GM23248 (cell line): Measurements from ENCODE around the gene MANF. TPM values are rescaled to one million over a fixed set of nuclear protein-coding genes. Genes with fewer than 3 reads are reported as not detected.
A peak's percentile ranks its signal among the peaks of the same experiment; 100 is the strongest.

Experiments
- DNase-seq: peaks from one replicate; pipeline ENCODE4 v3.0.0-alpha.2; 2015
- H2AFZ ChIP-seq: fragments of 200-600 bp; sonication (generic); 2 replicates; pipeline ENCODE4 v1.6.1; 2016; ENCODE audit warnings: antibody characterized with exemption
- H3F3A ChIP-seq: fragments of 200-600 bp; sonication (generic); 2 replicates; pipeline ENCODE4 v1.6.1; 2016; ENCODE audit warnings: mild to moderate bottlenecking, antibody characterized with exemption, mixed run types; ENCODE audit not compliant: insufficient read depth
- H3K27ac ChIP-seq: fragments of 200-600 bp; sonication (generic); 2 replicates; pipeline ENCODE4 v1.5.1; 2016; ENCODE audit warnings: mild to moderate bottlenecking
- H3K27me3 ChIP-seq: fragments of 200-600 bp; sonication (generic); replicated peaks from 2 replicates; pipeline ENCODE4 v1.6.1; 2016; ENCODE audit warnings: mild to moderate bottlenecking; ENCODE audit not compliant: insufficient read depth
- H3K36me3 ChIP-seq: fragments of 200-600 bp; sonication (generic); 2 replicates; pipeline ENCODE4 v1.6.1; 2016; ENCODE audit warnings: low read depth, mild to moderate bottlenecking
- H3K4me1 ChIP-seq: fragments of 200-600 bp; sonication (generic); 2 replicates; pipeline ENCODE4 v1.6.1; 2016; ENCODE audit warnings: mild to moderate bottlenecking; ENCODE audit not compliant: insufficient read depth
- H3K4me2 ChIP-seq: fragments of 200-600 bp; sonication (generic); one replicate; pipeline ENCODE4 v1.6.1; 2016; ENCODE audit warnings: mild to moderate bottlenecking; ENCODE audit not compliant: unreplicated experiment
- H3K4me3 ChIP-seq: fragments of 200-600 bp; sonication (generic); 2 replicates; pipeline ENCODE4 v1.5.1; 2016; ENCODE audit warnings: mild to moderate bottlenecking
- H3K79me2 ChIP-seq: fragments of 200-600 bp; sonication (generic); 2 replicates; pipeline ENCODE4 v1.6.1; 2016; ENCODE audit warnings: mild to moderate bottlenecking; ENCODE audit not compliant: insufficient read depth
- H3K9ac ChIP-seq: fragments of 200-600 bp; sonication (generic); 2 replicates; pipeline ENCODE4 v1.6.1; 2016; ENCODE audit warnings: mild to moderate bottlenecking
- H3K9me2 ChIP-seq: fragments of 200-600 bp; sonication (generic); 2 replicates; pipeline ENCODE4 v1.6.1; 2016; ENCODE audit warnings: mixed run types, mild to moderate bottlenecking, moderate library complexity; ENCODE audit not compliant: insufficient read depth
- H3K9me3 ChIP-seq: fragments of 200-600 bp; sonication (generic); one replicate; pipeline ENCODE4 v1.6.1; 2017; ENCODE audit warnings: low read depth
- H4K20me1 ChIP-seq: fragments of 200-600 bp; sonication (generic); 2 replicates; pipeline ENCODE4 v1.6.0; 2016; ENCODE audit not compliant: insufficient read depth
- EZH2 ChIP-seq: fragments of 200-600 bp; sonication (generic); IDR thresholded peaks from 2 replicates; pipeline ENCODE4 v1.6.1; 2018; ENCODE audit warnings: antibody characterized with exemption, mild to moderate bottlenecking; ENCODE audit not compliant: insufficient read depth, poor library complexity, severe bottlenecking
- EZH2phosphoT487 ChIP-seq: fragments of 200-600 bp; sonication (generic); IDR thresholded peaks from 2 replicates; pipeline ENCODE4 v1.6.1; 2018; ENCODE audit warnings: antibody characterized with exemption, moderate library complexity, mild to moderate bottlenecking, low read depth; ENCODE audit not compliant: insufficient read depth
- WGBS, 2 experiments: methylation state at CpG; one replicate each; pipeline ENCODE4 v1.1.6; 2015 to 2017; ENCODE audit warnings: low lambda C conversion rate in 2 of 2, low coverage in 1 of 2; ENCODE audit errors: missing lambda C conversion rate in 2 of 2; 5-methylcytosine and 5-hydroxymethylcytosine counted together
- in situ Hi-C: fragments of 300-500 bp; cut with MboI; formaldehyde crosslinking; loops from 2 replicates; pipeline ENCODE4 v1.15.0; 2020
- polyA plus RNA-seq: library from polyadenylated mRNA; unstranded; fragments of >200 nt; fragmentation: Nextera tagmentation; extraction: Ambion mirVana; gene quantifications from 2 replicates; pipeline ENCODE4 v1.2.1, GENCODE V29; 2016
- total RNA-seq: library from RNA; depleted of rRNA; stranded (reverse); fragments of >200 nt; shearing (Covaris generic); gene quantifications from 2 replicates; pipeline ENCODE4 v1.2.3, GENCODE V29; 2014; rRNA removed

The MANF gene
- 60.1 and 61.2 TPM in 2 replicates for total RNA-seq
- 31.1 and 35.8 TPM in 2 replicates for polyA plus RNA-seq

DNA sequence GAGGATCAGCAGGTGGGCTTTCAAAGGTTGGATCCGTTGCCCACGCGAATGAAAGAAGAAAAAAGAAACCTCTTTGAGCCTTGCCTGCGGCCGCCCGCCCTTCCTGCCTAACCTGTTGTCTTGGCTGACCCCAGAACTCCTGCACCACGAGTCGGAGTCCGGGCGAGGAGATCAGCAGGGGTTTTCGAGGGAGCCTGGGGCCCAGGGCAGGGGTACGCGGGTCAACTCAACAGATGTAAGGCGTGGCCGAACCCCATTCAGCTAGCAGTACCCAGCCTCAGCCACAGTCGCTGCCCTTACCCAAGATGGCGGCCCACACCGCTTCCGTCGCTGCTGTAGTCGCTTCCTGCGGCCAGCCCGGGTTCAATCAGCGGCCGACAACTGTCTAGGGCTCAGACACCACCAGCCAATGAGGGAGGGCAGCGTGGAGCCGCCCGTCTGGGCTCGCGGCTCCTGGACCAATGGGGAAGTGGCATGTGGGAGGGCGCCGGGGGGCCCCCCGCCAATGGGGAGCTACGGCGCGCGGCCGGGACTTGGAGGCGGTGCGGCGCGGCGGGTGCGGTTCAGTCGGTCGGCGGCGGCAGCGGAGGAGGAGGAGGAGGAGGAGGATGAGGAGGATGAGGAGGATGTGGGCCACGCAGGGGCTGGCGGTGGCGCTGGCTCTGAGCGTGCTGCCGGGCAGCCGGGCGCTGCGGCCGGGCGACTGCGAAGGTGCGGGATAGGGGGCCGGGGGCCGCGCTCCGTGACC lies at the start of gene MANF:
Gene MANF (plus strand): TSS at position 566 of the 748 bp plus-strand sequence. CDS start 52 bp downstream, at position 618.
- Histone ChIP-seq H3K9ac (peak within 1 kb of the TSS; percentile 98), H2AFZ (peak within 1 kb of the TSS; percentile 96), H3K27ac (peak within 1 kb of the TSS; percentile 82), H3K4me2 (peak within 1 kb of the TSS; percentile 89), H3K27me3 (no peaks in the 10 kb centered on the region), H4K20me1 (no peaks in the 10 kb centered on the region), H3K9me3 (no peaks in the 10 kb centered on the region), H3K9me2 (no peaks in the 10 kb centered on the region), H3K79me2 (peaks cover 54% of the 10 kb centered on the region), H3K4me3 (peak within 1 kb of the TSS; percentile 98), H3K36me3 (no peaks in the 10 kb centered on the region; the same call in 1 of the 2 replicates), H3F3A (peaks cover 21% of the 10 kb centered on the region), H3K4me1 (peaks cover 16% of the 10 kb centered on the region)
- in situ Hi-C loops, result no loop called here
- TF ChIP-seq EZH2phosphoT487 (no peak), EZH2 (no peak)
- WGBS, 2 experiments, result 0 to 1% methylated on average over 58 to 60 of the region's 65 CpGs
- peak; percentile 99 for DNase-seq

DNA sequence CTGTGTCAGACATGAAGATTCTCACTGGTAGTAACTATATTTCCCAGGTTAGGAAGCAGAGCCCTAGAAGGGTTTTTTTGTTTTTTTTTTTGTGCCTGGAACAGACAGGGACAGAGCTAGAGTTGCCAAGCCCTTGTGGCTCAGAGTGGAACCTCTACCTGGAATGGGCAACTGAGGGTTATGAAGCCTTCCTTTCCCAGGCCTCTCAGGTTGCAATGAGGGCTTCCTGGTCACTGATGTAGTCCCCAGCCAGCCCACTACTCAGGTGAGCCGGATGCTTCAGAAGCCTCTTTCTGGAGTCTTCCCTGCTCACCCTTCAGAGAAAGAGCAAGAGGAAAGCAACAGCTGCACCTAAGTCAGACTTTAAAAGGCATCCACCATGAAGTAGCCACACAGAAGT lies 48.8 kb upstream of the MANF start:
- Histone ChIP-seq H3K79me2 (no peaks in the 10 kb centered on the region), H3F3A (peaks cover 26% of the 10 kb centered on the region), H2AFZ (no peak overlapping the region), H3K36me3 (no peaks in the 10 kb centered on the region), H4K20me1 (no peaks in the 10 kb centered on the region), H3K4me2 (no peak overlapping the region), H3K9me2 (no peaks in the 10 kb centered on the region), H3K27me3 (no peaks in the 10 kb centered on the region), H3K27ac (no peak overlapping the region), H3K9ac (no peak overlapping the region), H3K9me3 (no peaks in the 10 kb centered on the region), H3K4me3 (no peak overlapping the region), H3K4me1 (peaks cover 21% of the 10 kb centered on the region)
- no peak for TF ChIP-seq EZH2phosphoT487
- TF ChIP-seq EZH2, result no peak
- 25 to 63% methylated on average over 1 of the region's 1 CpG for WGBS, 2 experiments
- in situ Hi-C loops, result no loop called here
- DNase-seq, result no peak

DNA sequence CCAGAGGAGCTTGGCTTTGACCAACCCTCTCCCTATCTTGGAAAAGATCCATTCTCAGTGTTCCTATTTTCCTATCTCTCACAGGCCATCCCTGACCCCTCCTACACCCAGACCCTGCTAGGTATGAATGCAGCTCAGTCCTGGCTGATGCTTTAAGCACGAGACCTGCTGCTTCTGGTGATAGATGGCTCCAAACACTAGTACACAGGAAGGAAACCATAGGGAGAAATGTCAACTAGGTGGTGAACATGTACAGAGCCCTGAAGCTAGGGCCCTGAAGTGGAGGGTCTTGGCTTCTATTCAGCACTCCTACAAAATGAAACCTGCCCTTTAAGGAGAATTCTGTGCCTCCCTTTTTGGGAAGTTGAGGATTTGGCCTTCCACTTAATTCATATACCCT lies 47.4 kb upstream of the MANF start:
- Histone ChIP-seq H3K27ac (no peak overlapping the region), H3K4me2 (no peak overlapping the region), H3K79me2 (no peaks in the 10 kb centered on the region), H3K4me3 (no peak overlapping the region), H3K9me3 (no peaks in the 10 kb centered on the region), H3K27me3 (no peaks in the 10 kb centered on the region), H4K20me1 (no peaks in the 10 kb centered on the region), H2AFZ (no peak overlapping the region), H3K9me2 (no peaks in the 10 kb centered on the region), H3K9ac (no peak overlapping the region), H3K4me1 (peaks cover 27% of the 10 kb centered on the region), H3F3A (peaks cover 29% of the 10 kb centered on the region), H3K36me3 (no peaks in the 10 kb centered on the region)
- no peak for DNase-seq
- in situ Hi-C loops, result no loop called here
- no peak for TF ChIP-seq EZH2phosphoT487
- no peak for TF ChIP-seq EZH2
- WGBS, 2 experiments, result 38 to 65% methylated on average over 1 of the region's 1 CpG

DNA sequence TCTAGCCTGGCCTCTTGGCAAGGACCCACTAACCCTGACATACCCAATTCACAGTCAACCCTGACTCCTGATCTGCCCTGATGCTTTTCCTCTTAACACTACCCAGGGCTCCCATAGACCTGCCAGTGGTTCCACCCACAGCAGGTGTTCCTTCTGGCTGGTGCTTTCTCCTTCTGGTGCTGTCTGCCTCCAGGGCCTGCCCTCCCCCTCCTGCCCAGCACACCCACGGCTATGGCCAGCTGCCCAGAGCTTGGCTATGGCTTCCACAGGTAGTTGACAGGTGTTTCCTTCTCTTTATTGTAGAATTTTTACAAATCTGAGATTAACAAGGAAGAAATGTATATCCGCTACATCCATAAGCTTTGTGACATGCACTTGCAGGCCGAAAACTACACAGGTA lies 46.5 kb upstream of the MANF start:
- 75 to 76% methylated on average over 3 of the region's 3 CpGs for WGBS, 2 experiments
- H3K9me2 ChIP-seq, result no peaks in the 10 kb centered on the region
- no peak overlapping the region for H3K9ac ChIP-seq
- H2AFZ ChIP-seq, result no peak overlapping the region
- no peak for TF ChIP-seq EZH2phosphoT487
- TF ChIP-seq EZH2, result no peak
- H3K79me2 ChIP-seq, result no peaks in the 10 kb centered on the region
- H3K4me1 ChIP-seq, result peaks cover 28% of the 10 kb centered on the region
- H3K4me3 ChIP-seq, result no peak overlapping the region
- no peaks in the 10 kb centered on the region for H4K20me1 ChIP-seq
- in situ Hi-C loops, result no loop called here
- no peaks in the 10 kb centered on the region for H3K9me3 ChIP-seq
- no peaks in the 10 kb centered on the region for H3K27me3 ChIP-seq
- no peaks in the 10 kb centered on the region for H3K36me3 ChIP-seq
- H3K4me2 ChIP-seq, result no peak overlapping the region
- no peak for DNase-seq
- H3K27ac ChIP-seq, result no peak overlapping the region
- H3F3A ChIP-seq, result peaks cover 29% of the 10 kb centered on the region
